Activated B cell treated with CpG ODN at 0.5 μM for 24 hours (primary cell): Measurements from ENCODE around the gene POLN. TPM values are rescaled to one million over a fixed set of nuclear protein-coding genes. Genes with fewer than 3 reads are reported as not detected.
"Not testable (repeated sequence)": the region's sequence is repeated elsewhere in the genome, so short reads cannot be mapped to it uniquely, and the experiment has no call there.

Experiments
- ATAC-seq: fragments of 200-7000 bp; cut with Tn5 transposase; one replicate; pipeline ENCODE4 v1.10.0; 2021; ENCODE audit warnings: low read depth, mild to moderate bottlenecking, moderate library complexity
- CTCF ChIA-PET: fragments of 350-600 bp; sonication (Branson Sonifier 250); formaldehyde crosslinking; loops from one replicate; lab custom pipeline; 2021; ENCODE audit warnings: antibody characterized with exemption; lab: Charles Lee
- POLR2A ChIA-PET: fragments of 350-600 bp; sonication (Branson Sonifier 250); formaldehyde crosslinking; loops from one replicate; lab custom pipeline; 2021; ENCODE audit warnings: antibody characterized with exemption; lab: Charles Lee
- DNase-seq: peaks from one replicate; pipeline ENCODE4 v3.0.0; 2022
- H3K27ac Mint-ChIP-seq: one replicate; pipeline ENCODE4 v1.8.0; 2020; ENCODE audit warnings: mixed read lengths
- H3K27me3 Mint-ChIP-seq: one replicate; pipeline ENCODE4 v1.8.0; 2021; ENCODE audit warnings: mixed read lengths
- H3K36me3 Mint-ChIP-seq: one replicate; pipeline ENCODE4 v1.8.0; 2021; ENCODE audit warnings: low read depth, mixed read lengths
- H3K4me1 Mint-ChIP-seq: one replicate; pipeline ENCODE4 v1.8.0; 2021; ENCODE audit warnings: mixed read lengths
- H3K4me3 Mint-ChIP-seq: one replicate; pipeline ENCODE4 v1.8.0; 2020; ENCODE audit warnings: mild to moderate bottlenecking, mixed read lengths
- H3K9me3 Mint-ChIP-seq: one replicate; pipeline ENCODE4 v1.8.0; 2020; ENCODE audit warnings: mixed read lengths
- CTCF ChIP-seq: fragments of 200-600 bp; IDR thresholded peaks from one replicate; pipeline ENCODE4 v1.8.0; 2022; ENCODE audit warnings: antibody characterized with exemption, mild to moderate bottlenecking
- intact Hi-C: fragments of 100-400 bp; cut with micrococcal nuclease; formaldehyde crosslinking; loops from one replicate; pipeline ENCODE4 v1.15.1; 2024
- total RNA-seq: library from RNA; stranded (reverse); gene quantifications from 2 replicates; pipeline ENCODE4 v1.2.3, GENCODE V29; 2022

POLN gene
- total RNA-seq, 1 donor from 2014 or later: 1.4 TPM

- ChIA-PET POLR2A (no interaction called here), CTCF (no interaction called here)
- Mint-ChIP-seq H3K36me3 (no peaks in the 10 kb centered on the region), H3K27me3 (no peaks in the 10 kb centered on the region), H3K27ac (no peak overlapping the region), H3K4me1 (no peaks in the 10 kb centered on the region), H3K4me3 (no peak overlapping the region), H3K9me3 (no peaks in the 10 kb centered on the region)
- intact Hi-C loops: no loop called here
- ATAC-seq (no peak), DNase-seq (no peak)
- no peak for TF ChIP-seq CTCF
Measured at GRCh38 chr4:2166253-2166652, 75.7 kb downstream of the POLN start.

GRCh38 chr4:2165391-2165790 is 76.5 kb downstream of the POLN start:
- Mint-ChIP-seq H3K4me1 (no peaks in the 10 kb centered on the region), H3K36me3 (no peaks in the 10 kb centered on the region), H3K9me3 (no peaks in the 10 kb centered on the region), H3K27me3 (no peaks in the 10 kb centered on the region), H3K4me3 (no peak overlapping the region), H3K27ac (no peak overlapping the region)
- ChIA-PET POLR2A (no interaction called here), CTCF (no interaction called here)
- ATAC-seq (no peak), DNase-seq (no peak)
- TF ChIP-seq CTCF: no peak
- intact Hi-C loops: no loop called here

GRCh38 chr4:2163311-2163821 is 78.6 kb downstream of the POLN start:
- DNase-seq: no peak
- Mint-ChIP-seq H3K27ac (no peak overlapping the region), H3K27me3 (no peaks in the 10 kb centered on the region), H3K4me3 (no peak overlapping the region), H3K9me3 (no peaks in the 10 kb centered on the region), H3K4me1 (no peaks in the 10 kb centered on the region), H3K36me3 (no peaks in the 10 kb centered on the region)
- ATAC-seq: no peak
- CTCF ChIA-PET: no interaction called here
- intact Hi-C loops: no loop called here
- POLR2A ChIA-PET: no interaction called here
- TF ChIP-seq CTCF: no peak

GRCh38 chr4:2161092-2161703 is 80.7 kb downstream of the POLN start:
- DNase-seq, POLR2A ChIA-PET, H3K9me3 Mint-ChIP-seq, ATAC-seq, H3K27ac Mint-ChIP-seq, H3K27me3 Mint-ChIP-seq, CTCF ChIA-PET, H3K36me3 Mint-ChIP-seq, intact Hi-C loops, H3K4me1 Mint-ChIP-seq, H3K4me3 Mint-ChIP-seq: not testable (repeated sequence)

- intact Hi-C loops: no loop called here
- no peaks in the 10 kb centered on the region for H3K9me3 Mint-ChIP-seq
- POLR2A ChIA-PET: no interaction called here
- H3K36me3 Mint-ChIP-seq: no peaks in the 10 kb centered on the region
- H3K4me1 Mint-ChIP-seq: no peaks in the 10 kb centered on the region
- H3K27ac Mint-ChIP-seq: no peak overlapping the region
- no peak for DNase-seq
- TF ChIP-seq CTCF: no peak
- no peak overlapping the region for H3K4me3 Mint-ChIP-seq
- CTCF ChIA-PET: no interaction called here
- no peak for ATAC-seq
- H3K27me3 Mint-ChIP-seq: no peaks in the 10 kb centered on the region
Measured at GRCh38 chr4:2159931-2160330, 82.0 kb downstream of the POLN start.

GRCh38 chr4:2155246-2155645 is 86.7 kb downstream of the POLN start:
- intact Hi-C loops: no loop called here
- Mint-ChIP-seq H3K9me3 (peaks cover 3% of the 10 kb centered on the region), H3K4me1 (no peaks in the 10 kb centered on the region), H3K27me3 (peaks cover 1% of the 10 kb centered on the region), H3K27ac (no peak overlapping the region), H3K4me3 (no peak overlapping the region), H3K36me3 (no peaks in the 10 kb centered on the region)
- ChIA-PET POLR2A (no interaction called here), CTCF (no interaction called here)
- no peak for TF ChIP-seq CTCF
- ATAC-seq: no peak
- no peak for DNase-seq
